ENCODE data around the gene CCDC88C.

Gene CCDC88C

DNA sequence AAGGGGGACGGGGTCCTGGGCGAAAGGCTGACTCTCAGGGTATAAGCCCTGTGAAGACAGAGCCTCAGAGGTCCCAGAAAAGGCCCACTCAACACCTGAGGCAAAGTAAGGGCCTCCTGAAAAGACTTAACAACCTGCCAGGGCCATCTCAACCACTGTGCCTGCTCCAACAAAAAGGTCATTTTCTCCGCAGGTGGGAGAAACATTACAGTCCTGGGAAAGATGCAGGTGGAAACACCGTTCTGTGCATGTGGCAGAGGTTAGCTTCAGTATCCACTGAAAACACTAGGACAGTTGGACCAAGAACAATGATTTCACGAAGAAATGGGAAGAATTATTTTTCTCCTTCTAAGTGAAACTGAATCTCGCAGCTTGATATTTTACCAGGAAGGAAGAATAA is 50.9 kb downstream of the CCDC88C start:
- Histone ChIP-seq H3K9me3 (replicated peaks in 1 of 11) (no peaks in the 10 kb centered on the region), H4K20me1 (peaks cover 0 to 85% (median 51%) of the 10 kb centered on the region in 11 experiments; a peak in 18 of 22 replicates), H3K4me3 (peak overlapping the region in 1 of 10 experiments; percentile 5; a peak in 1 of 20 replicates), H3K27ac (peak overlapping the region in 8 of 11 experiments; percentile 2 to 66 (median 34); a peak in 10 of 22 replicates), H3K36me3 (no peaks in the 10 kb centered on the region), H3K4me2 (peak overlapping the region; percentile 66 to 92 (median 87)), H3K9ac (peak overlapping the region in 7 of 11 experiments; percentile 6 to 60 (median 32); a peak in 10 of 22 replicates), H3K4me1 (peaks cover 95 to 100% (median 100%) of the 10 kb centered on the region in 10 experiments), H3K27me3 (no peaks in the 10 kb centered on the region)
- no peak for TF ChIP-seq Cebpa-rat (IDR thresholded peaks at IDR 0.05)

- peak overlapping the region; percentile 82 to 92 (median 87) for H3K4me2 ChIP-seq
- peak overlapping the region in 8 of 11 experiments; percentile 66 to 82 (median 76); a peak in 10 of 22 replicates for H3K27ac ChIP-seq
Measured at GRCh38 chr14:91365552-91365951, 52.1 kb downstream of the CCDC88C start.

DNA sequence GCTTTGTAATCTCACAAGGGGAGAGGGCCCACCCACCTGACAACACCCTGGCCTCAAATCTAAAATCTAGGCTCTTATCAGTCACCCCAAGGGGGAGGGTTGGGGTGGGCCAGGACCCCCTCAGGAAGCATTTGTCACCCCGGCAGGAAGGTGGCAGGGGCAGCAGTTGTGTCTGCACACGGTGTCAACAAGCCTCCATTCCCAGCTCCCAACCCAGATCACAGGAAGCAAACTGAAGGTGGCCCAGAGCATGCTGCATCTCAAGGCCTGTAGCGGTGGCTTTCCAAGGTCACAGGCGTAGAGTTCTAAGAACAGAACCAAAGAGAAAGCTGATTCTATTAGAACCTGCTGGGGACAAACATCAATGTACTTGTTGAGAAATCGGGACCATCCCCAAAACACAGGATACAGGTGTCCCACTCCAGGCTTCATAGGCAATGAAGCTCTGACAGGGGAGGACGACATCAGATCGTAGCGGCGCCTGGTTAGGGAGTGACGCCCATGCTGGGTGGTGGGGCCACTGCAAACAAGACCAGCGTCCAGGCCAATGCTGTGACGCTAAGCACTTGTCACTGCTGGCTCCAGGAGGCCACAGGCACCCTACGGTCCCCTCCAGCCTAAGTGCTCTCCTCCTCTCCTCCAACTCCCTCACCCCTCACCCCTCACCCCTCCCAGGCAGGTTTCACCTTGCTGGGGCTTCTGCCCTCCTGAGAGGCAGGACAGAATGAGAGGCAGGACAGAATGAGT is 52.9 kb downstream of the CCDC88C start:
- H3K4me2 ChIP-seq = peak overlapping the region; percentile 82 to 92 (median 87)
- peak overlapping the region in 10 of 11 experiments; percentile 60 to 82 (median 76); a peak in 20 of 22 replicates for H3K27ac ChIP-seq
- peaks cover 86 to 100% (median 95%) of the 10 kb centered on the region in 10 experiments for H3K4me1 ChIP-seq
- H4K20me1 ChIP-seq = peaks cover 0 to 84% (median 32%) of the 10 kb centered on the region in 11 experiments; a peak in 18 of 22 replicates
- no peak overlapping the region; a peak in 2 of 20 replicates for H3K4me3 ChIP-seq
- H3K9me3 ChIP-seq (replicated peaks in 1 of 11) = no peaks in the 10 kb centered on the region
- H3K36me3 ChIP-seq = peaks cover 0 to under 1% (median 0%) of the 10 kb centered on the region in 11 experiments; a peak in 3 of 22 replicates
- H3K27me3 ChIP-seq = no peaks in the 10 kb centered on the region
- H3K9ac ChIP-seq = peak overlapping the region in 9 of 11 experiments; percentile 9 to 67 (median 56); a peak in 10 of 22 replicates
- TF ChIP-seq Cebpa-rat (IDR thresholded peaks at IDR 0.05) = no peak

More at GRCh38 chr14:91365552-91365951, 52.1 kb downstream of the CCDC88C start:
- peaks cover 0 to 85% (median 39%) of the 10 kb centered on the region in 11 experiments; a peak in 18 of 22 replicates for H4K20me1 ChIP-seq
- H3K4me3 ChIP-seq = no peak overlapping the region
- H3K4me1 ChIP-seq = peaks cover 92 to 100% (median 100%) of the 10 kb centered on the region in 10 experiments
- no peak for TF ChIP-seq Cebpa-rat (IDR thresholded peaks at IDR 0.05)
- H3K36me3 ChIP-seq = no peaks in the 10 kb centered on the region
- no peaks in the 10 kb centered on the region for H3K9me3 ChIP-seq (replicated peaks in 1 of 11)
- 0 out of 22 replicates have a peak overlapping the region, but pooled peaks of 1 of the 11 experiments have one; percentile 56 for H3K9ac ChIP-seq
- H3K27me3 ChIP-seq = no peaks in the 10 kb centered on the region

DNA sequence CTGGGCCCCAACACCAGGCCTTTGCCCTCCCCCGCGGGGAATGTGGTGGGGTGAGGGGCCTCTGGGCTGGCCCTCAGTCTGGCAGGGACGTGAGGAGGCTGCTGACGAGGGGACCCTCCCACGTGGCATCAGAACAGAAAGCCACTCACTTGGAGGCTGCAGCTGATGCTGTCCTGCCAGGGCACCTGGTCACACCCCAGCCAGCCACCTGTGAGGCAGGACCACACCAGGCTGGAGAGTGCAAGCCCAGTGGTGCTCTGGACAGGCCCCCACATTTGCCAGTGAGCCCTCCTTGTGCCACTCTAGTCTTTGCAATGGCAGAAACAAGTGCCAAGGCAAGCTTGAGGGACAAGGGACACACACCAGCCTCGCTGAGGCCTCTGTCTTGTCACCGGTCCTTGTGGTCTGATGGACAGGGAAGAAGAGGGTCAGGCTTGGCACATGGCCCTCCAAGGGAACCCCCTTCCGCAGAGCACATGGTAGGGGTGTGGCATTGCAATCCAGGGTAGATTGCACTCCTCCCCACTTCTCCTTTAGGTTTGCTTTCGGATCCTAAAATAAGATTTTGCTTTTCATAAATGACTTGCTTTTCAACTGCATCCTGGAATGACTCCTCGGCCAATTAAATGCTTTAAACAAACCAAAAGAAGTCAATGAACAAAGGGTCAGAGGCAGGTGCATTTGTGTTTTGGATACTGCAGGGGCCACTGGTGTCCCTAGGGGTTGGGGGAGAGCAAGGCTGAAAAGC is 53.7 kb downstream of the CCDC88C start:
- Histone ChIP-seq H3K9ac (peak overlapping the region; percentile 31 to 67 (median 60); a peak in 18 of 22 replicates), H3K4me3 (no peak overlapping the region; a peak in 3 of 20 replicates), H3K36me3 (peaks cover 0 to 8% (median 6%) of the 10 kb centered on the region in 11 experiments; a peak in 15 of 22 replicates)

DNA sequence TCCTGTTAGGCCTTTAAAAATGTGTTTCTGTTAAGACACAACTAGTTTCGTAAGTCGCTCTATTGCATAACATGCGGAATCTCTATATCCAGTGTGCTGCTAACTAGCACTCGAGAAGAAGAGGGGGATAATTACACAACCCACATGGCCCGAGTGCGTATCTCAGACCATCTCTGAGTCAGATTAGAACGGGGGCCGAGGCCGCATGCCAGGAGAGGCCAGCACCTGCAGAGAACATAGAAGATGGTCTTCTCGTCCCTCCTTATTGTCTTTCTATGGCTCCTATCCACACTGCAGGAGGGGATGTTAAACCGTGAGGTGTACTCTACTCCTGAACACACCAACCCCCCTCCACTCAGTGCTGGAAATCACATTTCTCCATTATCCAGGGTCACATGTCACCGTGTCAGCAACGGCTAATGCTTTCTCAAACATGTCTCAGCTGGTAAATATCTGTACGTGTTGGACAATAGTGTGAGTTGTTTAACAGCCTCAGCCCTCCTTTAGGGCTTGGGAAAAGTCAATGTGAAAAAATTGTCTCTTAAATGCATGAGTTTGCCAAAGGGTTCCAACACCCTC is 56.3 kb downstream of the CCDC88C start:
- Histone ChIP-seq H3K4me1 (peaks cover 75 to 100% (median 94%) of the 10 kb centered on the region in 10 experiments), H3K27ac (peak overlapping the region in 3 of 11 experiments; percentile 31 to 75 (median 39); a peak in 4 of 22 replicates), H3K4me2 (peak overlapping the region in 9 of 11 experiments; percentile 27 to 91 (median 56); a peak in 16 of 22 replicates), H3K36me3 (peaks cover 0 to 25% (median 18%) of the 10 kb centered on the region in 11 experiments; a peak in 16 of 22 replicates), H3K9me3 (replicated peaks in 1 of 11) (no peaks in the 10 kb centered on the region), H3K27me3 (peaks cover 0 to 1% (median 0%) of the 10 kb centered on the region in 11 experiments; a peak in 1 of 22 replicates), H3K9ac (no peak overlapping the region), H4K20me1 (peaks cover 0 to 82% (median 19%) of the 10 kb centered on the region in 11 experiments; a peak in 16 of 22 replicates), H3K4me3 (no peak overlapping the region)
- TF ChIP-seq Cebpa-rat (IDR thresholded peaks at IDR 0.05) = peak in 4 of 11 experiments; percentile 9 to 55 (median 49); a peak in 3 of 22 replicates

More for the DNA sequence above, 53.7 kb downstream of the CCDC88C start:
- Histone ChIP-seq H3K27ac (peak overlapping the region in 10 of 11 experiments; percentile 66 to 82 (median 76); a peak in 21 of 22 replicates), H3K4me1 (peaks cover 79 to 100% (median 94%) of the 10 kb centered on the region in 10 experiments), H3K4me2 (peak overlapping the region; percentile 82 to 92 (median 87)), H4K20me1 (peaks cover 0 to 83% (median 26%) of the 10 kb centered on the region in 11 experiments; a peak in 18 of 22 replicates), H3K27me3 (no peaks in the 10 kb centered on the region), H3K9me3 (replicated peaks in 1 of 11) (no peaks in the 10 kb centered on the region)
- peak in 1 of 11 experiments; percentile 29; a peak in 2 of 22 replicates for TF ChIP-seq Cebpa-rat (IDR thresholded peaks at IDR 0.05)

- peaks cover 0 to 82% (median 26%) of the 10 kb centered on the region in 11 experiments; a peak in 16 of 22 replicates for H4K20me1 ChIP-seq
- H3K9me3 ChIP-seq (replicated peaks in 1 of 11) = no peaks in the 10 kb centered on the region
- TF ChIP-seq Cebpa-rat (IDR thresholded peaks at IDR 0.05) = no peak
- H3K4me3 ChIP-seq = no peak overlapping the region
- H3K36me3 ChIP-seq = peaks cover 0 to 25% (median 18%) of the 10 kb centered on the region in 11 experiments; a peak in 16 of 22 replicates
- peak overlapping the region in 7 of 11 experiments; percentile 20 to 45 (median 33); a peak in 7 of 22 replicates for H3K27ac ChIP-seq
- H3K4me1 ChIP-seq = peaks cover 75 to 100% (median 94%) of the 10 kb centered on the region in 10 experiments
- peaks cover 0 to 5% (median 0%) of the 10 kb centered on the region in 11 experiments; a peak in 1 of 22 replicates for H3K27me3 ChIP-seq
- H3K4me2 ChIP-seq = peak overlapping the region in 9 of 11 experiments; percentile 5 to 91 (median 56); a peak in 14 of 22 replicates
- peak overlapping the region in 1 of 11 experiments; percentile 13; a peak in 2 of 22 replicates for H3K9ac ChIP-seq
Measured at GRCh38 chr14:91360490-91361232, 57.0 kb downstream of the CCDC88C start.

- Histone ChIP-seq H3K4me1 (peaks cover 75 to 100% (median 93%) of the 10 kb centered on the region in 10 experiments), H3K36me3 (peaks cover 0 to 30% (median 18%) of the 10 kb centered on the region in 11 experiments; a peak in 17 of 22 replicates), H4K20me1 (peaks cover 0 to 82% (median 44%) of the 10 kb centered on the region in 11 experiments; a peak in 17 of 22 replicates), H3K4me3 (no peak overlapping the region), H3K9ac (no peak overlapping the region), H3K4me2 (peak overlapping the region in 9 of 11 experiments; percentile 16 to 93 (median 81); a peak in 9 of 22 replicates), H3K27me3 (peaks cover 0 to 5% (median 0%) of the 10 kb centered on the region in 11 experiments; a peak in 1 of 22 replicates), H3K9me3 (replicated peaks in 1 of 11) (no peaks in the 10 kb centered on the region), H3K27ac (no peak overlapping the region)
- no peak for TF ChIP-seq Cebpa-rat (IDR thresholded peaks at IDR 0.05)
Measured at GRCh38 chr14:91358654-91359220, 58.9 kb downstream of the CCDC88C start.

Data from BLaER1 treated with 17β-estradiol and CSF1 and Interleukin-3, amounts not matched to agents 10 nM and 100 nM (cell line).